Ishikawa (cell line): ENCODE data around the gene FOXJ3.

Experiments
- CEBPB ChIP-seq: IDR thresholded peaks from 2 replicates; pipeline ENCODE4 v1.6.1; 2012
- CREB1 ChIP-seq: IDR thresholded peaks from 2 replicates; pipeline ENCODE4 v1.6.1; 2012; ENCODE audit warnings: low read depth
- EGR1 ChIP-seq: IDR thresholded peaks from 2 replicates; pipeline ENCODE4 v1.6.1; 2012
- EP300 ChIP-seq: IDR thresholded peaks from 2 replicates; pipeline ENCODE4 v1.6.1; 2012; ENCODE audit warnings: borderline replicate concordance
- FOXM1 ChIP-seq: IDR thresholded peaks from 2 replicates; pipeline ENCODE4 v1.6.1; 2012; ENCODE audit warnings: low read depth, borderline replicate concordance
- MAX ChIP-seq: IDR thresholded peaks from 2 replicates; pipeline ENCODE4 v1.6.1; 2012
- NFIC ChIP-seq: IDR thresholded peaks from 2 replicates; pipeline ENCODE4 v1.6.1; 2012
- RAD21 ChIP-seq: IDR thresholded peaks from 2 replicates; pipeline ENCODE4 v1.6.1; 2012; ENCODE audit warnings: low read depth
- REST ChIP-seq: IDR thresholded peaks from 2 replicates; pipeline ENCODE4 v1.6.1; 2012; ENCODE audit warnings: low read depth, mild to moderate bottlenecking
- TAF1 ChIP-seq: IDR thresholded peaks from 2 replicates; pipeline ENCODE4 v1.6.1; 2012; ENCODE audit warnings: low read depth, mild to moderate bottlenecking
- TCF12 ChIP-seq: IDR thresholded peaks from 2 replicates; pipeline ENCODE4 v1.6.1; 2012; ENCODE audit warnings: low read depth
- TEAD4 ChIP-seq: IDR thresholded peaks from 2 replicates; pipeline ENCODE4 v1.6.1; 2012
- USF1 ChIP-seq: IDR thresholded peaks from 2 replicates; pipeline ENCODE4 v1.6.1; 2012
- YY1 ChIP-seq: IDR thresholded peaks from 2 replicates; pipeline ENCODE4 v1.6.1; 2012; ENCODE audit warnings: low read depth
- ZBTB7A ChIP-seq: IDR thresholded peaks from 2 replicates; pipeline ENCODE4 v1.6.1; 2012; ENCODE audit warnings: low read depth

FOXJ3 gene

GRCh38 chr1:42201986-42202385 is 133.0 kb downstream of the FOXJ3 start:
- TF ChIP-seq REST (no peak), MAX (no peak), FOXM1 (no peak), CEBPB (no peak), TAF1 (no peak), YY1 (no peak), USF1 (no peak), TEAD4 (no peak), EGR1 (no peak), EP300 (no peak), CREB1 (no peak), TCF12 (no peak)

GRCh38 chr1:42198251-42198650 is 136.8 kb downstream of the FOXJ3 start:
- TF ChIP-seq TAF1 (no peak), TEAD4 (no peak), EP300 (no peak)

- TF ChIP-seq TCF12 (no peak), FOXM1 (no peak), CEBPB (no peak), USF1 (no peak), TAF1 (no peak), YY1 (no peak), CREB1 (no peak), RAD21 (no peak), REST (no peak), MAX (no peak), TEAD4 (no peak), EGR1 (no peak), EP300 (no peak), ZBTB7A (no peak), NFIC (no peak)
These were observed 139.2 kb downstream of the FOXJ3 start for GRCh38 chr1:42195841-42196240.

- TF ChIP-seq ZBTB7A (no peak), MAX (no peak), TCF12 (no peak), USF1 (no peak), TAF1 (no peak), CEBPB (no peak), NFIC (no peak)
These were observed 142.9 kb downstream of the FOXJ3 start for GRCh38 chr1:42192106-42192505.

- TF ChIP-seq EGR1 = no peak
- no peak for TF ChIP-seq NFIC
- TF ChIP-seq TEAD4 = no peak
- TF ChIP-seq FOXM1 = no peak
- TF ChIP-seq EP300 = no peak
- no peak for TF ChIP-seq CREB1
- no peak for TF ChIP-seq USF1
- no peak for TF ChIP-seq RAD21
- TF ChIP-seq TAF1 = no peak
- TF ChIP-seq YY1 = no peak
These were observed 143.7 kb downstream of the FOXJ3 start for GRCh38 chr1:42191319-42191718.
